GM12892 (cell line): ENCODE data around the gene SOX8.

Experiments
- DNase-seq: peaks from one replicate; pipeline ENCODE4 v3.0.0; 2011; ENCODE audit not compliant: insufficient read length
- FAIRE-seq: peaks from 2 replicates; lab custom pipeline; 2011; peaks lifted over from hg19 to GRCh38; lab: Jason Lieb, UNC
- POLR2A ChIP-seq: IDR thresholded peaks from 2 replicates; pipeline ENCODE4 v1.6.1; 2011; ENCODE audit warnings: low read depth, low read length, control low read depth
- POLR2AphosphoS5 ChIP-seq: IDR thresholded peaks from 2 replicates; pipeline ENCODE4 v1.6.1; 2011; ENCODE audit warnings: low read depth, low read length, control low read depth
- TAF1 ChIP-seq: IDR thresholded peaks from 2 replicates; pipeline ENCODE4 v1.6.1; 2011; ENCODE audit warnings: low read depth, mild to moderate bottlenecking, control low read depth, low read length, borderline replicate concordance

Gene SOX8

DNA sequence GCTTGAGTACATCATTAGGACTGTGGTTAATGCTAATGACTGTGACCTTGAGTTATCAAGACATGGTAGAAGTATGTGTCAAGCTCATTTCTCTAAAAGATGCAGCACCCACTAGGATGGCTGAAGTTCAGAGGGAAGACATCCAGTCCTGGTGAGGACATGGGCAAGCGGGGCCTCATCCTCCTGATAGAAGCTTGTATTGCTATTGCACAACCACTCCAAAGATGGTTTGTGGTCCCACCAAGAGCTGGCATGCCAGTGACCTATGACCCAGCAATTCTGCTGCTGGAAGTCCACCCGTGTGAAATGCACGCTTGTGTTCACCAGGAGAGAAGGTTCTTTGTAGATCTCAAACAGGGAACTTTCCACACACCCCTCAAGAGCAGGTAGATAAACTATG is 14.2 kb downstream of the SOX8 start:
- TF ChIP-seq POLR2A (no peak), TAF1 (no peak), POLR2AphosphoS5 (no peak)
- FAIRE-seq (no peak), DNase-seq (no peak)

DNA sequence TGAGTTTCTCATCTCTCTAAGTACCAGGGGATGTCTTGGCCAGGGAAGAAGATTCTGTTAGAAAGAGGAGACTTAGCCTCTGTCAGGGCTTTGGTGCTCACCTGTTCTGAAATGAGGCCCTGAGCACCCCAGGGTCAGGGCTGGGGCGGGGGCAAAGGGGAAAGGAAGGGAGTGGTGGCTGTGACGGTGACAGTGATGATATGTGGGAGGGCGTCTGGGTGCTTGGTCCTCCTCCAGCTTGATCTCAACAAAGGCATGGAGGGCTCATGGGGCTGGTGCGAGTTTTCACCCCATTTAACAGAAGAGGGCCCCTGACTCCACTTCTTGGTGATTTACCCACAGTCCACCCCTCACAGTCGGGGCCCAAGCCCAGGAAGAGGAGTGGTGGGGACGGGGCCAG is 15.1 kb downstream of the SOX8 start:
- no peak for TF ChIP-seq TAF1
- no peak for TF ChIP-seq POLR2AphosphoS5
- no peak for TF ChIP-seq POLR2A
- no peak for DNase-seq
- FAIRE-seq = no peak

DNA sequence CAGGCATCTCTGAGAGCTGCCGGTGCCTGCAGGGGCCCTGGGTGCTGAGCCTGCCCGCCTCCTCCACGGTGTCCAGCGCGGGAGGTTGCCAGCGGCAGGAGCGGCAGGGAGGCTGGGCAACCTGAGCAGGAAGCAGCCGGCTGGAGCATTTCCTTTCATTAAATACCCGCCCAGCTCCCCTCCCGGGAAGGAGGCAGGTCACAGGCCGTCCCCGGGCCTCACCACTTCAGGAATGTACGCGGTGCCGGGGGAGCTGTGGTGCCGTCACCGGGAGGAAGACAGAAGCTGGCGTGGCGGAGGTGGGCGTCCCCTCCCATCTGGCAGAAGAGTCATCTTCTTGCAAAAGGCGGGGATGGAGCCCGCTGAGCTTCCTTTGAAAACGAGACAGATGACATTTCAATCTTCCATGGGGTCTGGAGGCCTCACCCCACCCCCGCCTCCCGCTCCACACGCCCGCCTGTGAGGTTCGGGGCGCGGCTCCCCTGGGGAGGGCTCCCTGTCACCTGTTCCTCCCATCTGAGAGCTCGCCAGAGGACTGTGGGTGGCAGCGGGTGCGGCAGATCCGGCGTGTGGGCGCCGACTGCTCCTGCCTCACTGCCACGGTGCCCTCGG is 16.0 kb downstream of the SOX8 start:
- TF ChIP-seq POLR2A = no peak
- no peak for FAIRE-seq
- no peak for DNase-seq

DNA sequence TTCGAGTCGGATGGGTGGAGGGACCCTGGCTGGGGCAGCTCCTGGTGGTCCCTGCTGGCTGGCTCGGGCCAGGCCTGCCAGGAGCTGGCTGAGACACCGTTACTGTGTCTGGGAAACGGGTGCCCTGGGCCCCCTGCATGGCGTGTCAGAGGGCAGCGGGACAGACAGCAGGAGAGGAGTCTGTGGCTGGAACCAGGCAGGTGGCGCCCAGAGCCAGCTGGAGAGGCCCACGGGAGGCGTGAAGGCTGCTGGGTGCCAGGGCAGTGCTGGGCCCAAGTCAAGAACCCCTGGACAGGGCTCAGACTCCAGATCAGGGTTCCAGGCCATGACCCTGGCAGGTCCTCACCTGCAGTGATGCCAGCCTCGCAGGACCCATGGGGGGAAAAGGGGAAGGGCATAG is 16.6 kb downstream of the SOX8 start:
- FAIRE-seq (no peak), DNase-seq (no peak)
- no peak for TF ChIP-seq TAF1
- no peak for TF ChIP-seq POLR2A
- TF ChIP-seq POLR2AphosphoS5 = no peak

DNA sequence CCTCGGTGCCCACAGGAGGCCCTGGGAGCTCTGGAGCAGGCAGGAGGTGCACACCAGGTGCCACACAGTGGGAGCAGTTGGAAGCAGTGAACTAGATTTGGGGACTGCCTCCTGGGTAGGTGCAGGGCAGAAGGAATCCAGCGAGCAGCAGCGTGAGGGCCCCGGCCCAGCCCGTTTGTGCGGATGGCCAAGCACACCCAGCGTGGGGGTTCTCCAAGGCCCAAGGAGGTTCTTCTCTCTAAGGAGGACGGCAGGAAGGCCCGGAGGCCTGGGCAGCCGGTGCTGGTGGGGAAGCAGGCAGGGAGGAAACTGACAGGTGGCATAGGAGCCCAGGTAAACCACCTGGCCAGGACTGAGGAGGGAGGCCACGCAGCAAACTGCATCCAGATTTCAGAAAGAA is 17.0 kb downstream of the SOX8 start:
- TF ChIP-seq POLR2AphosphoS5 (no peak), TAF1 (no peak), POLR2A (no peak)
- DNase-seq (no peak), FAIRE-seq (no peak)

DNA sequence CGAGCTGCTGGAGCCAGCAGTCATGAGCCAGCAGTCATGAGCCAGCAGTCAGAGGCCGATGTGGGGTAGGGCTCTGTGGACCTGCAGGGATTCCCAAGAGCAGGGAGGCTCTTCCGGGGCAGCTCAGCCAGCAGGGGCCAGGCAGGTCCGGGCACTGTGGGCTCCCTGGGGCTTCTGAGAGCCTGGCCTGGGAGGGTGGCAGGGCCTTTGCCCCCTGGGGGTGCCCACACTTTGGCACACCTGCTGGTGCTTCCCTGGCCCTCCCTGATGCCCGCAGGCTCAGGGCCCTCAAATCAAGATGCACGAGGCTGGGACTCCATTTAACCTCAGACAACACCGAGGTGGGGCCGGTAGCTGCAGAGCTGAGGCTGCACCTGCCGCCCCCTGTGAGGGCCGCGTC is 18.1 kb downstream of the SOX8 start:
- FAIRE-seq (no peak), DNase-seq (no peak)
- TF ChIP-seq TAF1 (no peak), POLR2AphosphoS5 (no peak), POLR2A (no peak)

DNA sequence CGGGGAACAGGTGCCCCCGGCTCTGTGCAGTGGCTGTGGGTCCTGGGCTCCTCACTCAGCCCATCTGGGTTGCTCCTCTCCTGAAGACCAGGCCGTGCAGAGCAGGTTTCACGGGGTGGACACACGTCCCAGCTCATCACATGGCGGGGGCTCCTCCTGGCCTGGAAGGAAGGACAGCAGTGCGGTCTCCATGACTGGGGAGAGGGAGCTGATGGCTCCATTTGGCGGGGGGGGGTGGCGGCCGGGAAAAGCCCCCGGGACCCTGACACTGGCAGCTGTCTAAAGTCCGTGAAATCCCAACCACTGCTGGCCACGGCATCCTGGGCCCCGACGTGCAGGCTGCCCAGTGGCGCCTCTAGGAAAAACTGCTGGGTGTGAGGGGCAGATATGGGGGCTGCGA is 19.0 kb downstream of the SOX8 start:
- FAIRE-seq = no peak
- TF ChIP-seq TAF1 = no peak
- no peak for TF ChIP-seq POLR2AphosphoS5
- TF ChIP-seq POLR2A = no peak
- DNase-seq = no peak

DNA sequence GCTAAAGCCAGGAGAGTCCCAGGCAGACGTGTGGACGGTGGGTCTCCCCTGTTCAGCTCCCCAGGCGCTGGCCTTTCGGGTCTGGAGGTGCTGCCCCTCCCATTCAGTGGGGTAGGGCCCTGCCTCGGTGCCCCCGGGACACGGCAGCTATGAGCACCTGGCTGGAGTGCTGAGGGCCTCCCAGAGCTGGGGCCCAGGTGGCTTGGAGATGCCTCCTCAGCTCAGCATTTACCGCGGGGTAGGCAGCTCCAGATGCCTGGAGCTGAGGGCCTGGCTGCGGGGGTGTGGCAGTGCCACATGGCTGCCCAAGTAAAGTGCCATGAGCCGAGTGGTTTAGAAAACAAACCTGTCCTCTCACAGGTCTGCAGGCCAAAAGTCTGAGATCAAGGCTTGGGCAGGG is 19.5 kb downstream of the SOX8 start:
- DNase-seq (no peak), FAIRE-seq (no peak)
- TF ChIP-seq POLR2A (no peak), POLR2AphosphoS5 (no peak), TAF1 (no peak)

DNA sequence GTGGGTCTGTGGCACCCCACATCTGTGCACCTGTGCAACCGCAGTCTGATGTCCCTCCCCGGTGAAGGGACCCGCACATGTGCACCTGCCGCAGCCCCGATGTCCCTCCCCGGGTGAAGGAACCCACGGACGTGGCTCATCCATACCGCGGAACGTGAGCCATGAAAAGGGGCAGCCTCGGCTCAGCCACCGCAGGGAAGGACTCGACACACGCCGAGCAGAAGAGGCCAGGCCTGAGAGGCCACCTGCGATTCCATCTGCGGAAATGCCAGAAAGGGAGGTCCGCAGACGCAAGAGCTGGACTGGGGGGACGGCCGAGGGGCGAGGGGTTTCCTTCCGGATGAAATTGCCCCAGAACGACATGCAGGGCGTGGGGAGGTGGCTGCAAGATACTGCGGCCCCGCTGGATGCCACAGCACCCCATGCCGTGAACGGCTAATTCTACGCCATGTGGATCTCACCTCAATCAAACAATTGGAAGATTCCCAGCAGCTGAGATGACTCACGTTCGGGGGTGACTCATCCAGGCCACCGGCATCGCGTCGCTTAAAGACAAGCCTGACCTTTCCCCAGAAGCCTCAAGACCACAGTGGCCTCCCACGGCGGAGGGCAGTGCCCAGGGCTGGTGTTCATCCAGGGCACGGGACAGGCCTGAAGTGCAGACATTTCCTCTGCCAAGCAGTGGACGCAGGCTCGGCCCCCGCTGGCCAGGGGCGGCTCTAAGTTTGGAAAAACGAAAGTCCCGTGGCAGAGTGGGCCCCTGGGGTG is 21.0 kb downstream of the SOX8 start:
- TF ChIP-seq POLR2A = no peak
- DNase-seq (no peak), FAIRE-seq (no peak)

DNA sequence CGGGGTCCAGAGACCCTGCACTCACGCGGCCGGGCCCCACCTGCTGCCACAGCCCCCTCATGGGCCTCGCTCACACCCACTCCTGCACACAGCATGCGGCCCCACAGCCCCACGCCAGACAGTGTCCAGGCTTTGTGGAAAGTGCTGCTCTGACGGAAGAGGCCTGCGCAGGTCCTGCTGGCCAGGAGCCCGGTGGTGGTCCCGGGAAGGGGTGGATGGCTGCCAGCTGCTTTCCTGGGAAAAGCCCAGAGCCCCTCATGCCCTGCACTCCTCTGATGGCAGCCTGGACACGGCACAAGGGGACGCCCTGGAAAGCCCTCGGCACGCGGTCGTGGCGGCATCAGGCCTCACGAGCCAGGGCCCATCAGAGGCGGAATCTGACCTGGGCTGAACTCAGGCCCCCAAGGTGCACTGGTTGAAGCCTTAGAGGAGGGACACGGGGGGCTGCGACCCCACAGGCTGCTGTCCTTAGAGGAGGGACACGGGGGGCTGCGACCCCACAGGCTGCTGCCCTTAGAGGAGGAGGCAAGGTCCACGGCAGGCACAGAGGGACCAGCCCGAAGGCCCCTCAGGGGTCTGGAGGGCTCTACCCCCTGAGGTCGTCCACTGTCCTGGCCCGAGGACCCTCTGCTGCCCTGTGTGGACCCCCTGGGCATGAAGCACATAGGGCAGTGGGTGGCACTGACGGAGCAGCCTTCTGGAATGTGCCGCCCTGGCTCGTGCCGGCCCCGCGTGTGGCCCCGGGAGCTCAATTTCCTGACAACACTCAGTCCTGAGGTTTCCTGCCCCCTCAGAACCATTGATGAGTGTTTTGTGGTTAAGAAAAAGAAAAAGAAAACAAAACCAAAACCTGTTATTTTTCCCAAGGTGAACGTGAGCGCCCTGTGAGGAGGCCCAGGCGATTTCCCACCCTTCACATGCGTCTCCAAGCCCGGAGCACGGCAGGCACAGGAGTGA is 22.1 kb downstream of the SOX8 start:
- FAIRE-seq (no peak), DNase-seq (no peak)
- TF ChIP-seq POLR2A (no peak), TAF1 (no peak), POLR2AphosphoS5 (no peak)

DNA sequence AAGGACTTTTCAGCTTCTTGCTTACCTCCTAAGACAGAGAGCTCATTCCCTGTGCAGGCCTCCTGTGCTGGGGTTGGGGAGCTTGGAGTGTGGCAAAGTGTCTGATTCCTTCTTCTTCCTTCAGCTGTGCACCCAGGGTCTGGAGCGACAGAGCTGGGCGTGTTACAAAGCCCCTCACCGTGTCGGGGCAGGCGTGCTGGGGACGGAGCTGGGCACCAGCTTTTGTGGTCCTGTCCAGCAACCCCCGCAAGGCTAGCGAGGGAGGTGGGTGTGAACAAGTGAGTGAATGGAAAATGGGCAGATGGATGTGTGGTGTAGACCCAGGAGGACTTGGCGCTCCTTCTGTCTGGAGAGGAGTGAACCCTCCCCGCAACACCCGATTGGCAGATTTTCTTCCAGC is 23.7 kb downstream of the SOX8 start:
- TF ChIP-seq POLR2AphosphoS5 (no peak), POLR2A (no peak), TAF1 (no peak)
- DNase-seq (no peak), FAIRE-seq (no peak)

DNA sequence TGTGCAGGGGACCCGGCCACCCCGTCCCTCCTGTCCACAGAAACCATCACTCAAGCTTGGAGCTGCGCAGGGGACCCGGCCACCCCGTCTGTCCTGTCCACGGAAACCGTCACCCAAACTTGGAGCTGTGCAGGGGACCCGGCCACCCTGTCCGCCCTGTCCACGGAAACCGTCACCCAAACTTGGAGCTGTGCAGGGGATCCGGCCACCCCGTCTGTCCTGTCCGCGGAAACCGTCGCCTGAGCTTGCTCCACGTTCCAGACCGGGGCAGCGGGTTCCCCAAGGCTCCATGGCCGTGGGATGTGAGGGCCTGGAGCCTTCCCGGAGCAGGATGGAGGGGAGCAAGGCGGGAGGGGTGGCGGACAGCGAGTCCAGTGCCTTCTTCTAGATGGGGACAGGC is 25.2 kb downstream of the SOX8 start:
- no peak for FAIRE-seq
- DNase-seq = no peak
- no peak for TF ChIP-seq TAF1
- TF ChIP-seq POLR2A = no peak
- TF ChIP-seq POLR2AphosphoS5 = no peak
